SK-N-SH (cell line): ENCODE results near the gene RCOR1. TPM values are rescaled to one million over a fixed set of nuclear protein-coding genes. Genes with fewer than 3 reads are reported as not detected.

Experiments used
- CTCF ChIA-PET: fragments of 300-600, 350-600 bp; formaldehyde crosslinking; extraction: SDS; loops from one replicate; lab custom pipeline; 2021; lab: Yijun Ruan, JAX
- POLR2A ChIA-PET: fragments of 350-600 bp; sonication (Branson Sonifier 250); formaldehyde crosslinking; extraction: SDS; loops from one replicate; lab custom pipeline; 2020; ENCODE audit warnings: antibody characterized with exemption, inconsistent platforms; lab: Yijun Ruan, JAX
- DNase-seq: peaks from one replicate; pipeline ENCODE4 v3.0.0; 2012
- H2AFZ ChIP-seq: fragments of 200-600 bp; sonication (generic); 2 replicates; pipeline ENCODE4 v1.8.1; 2016; ENCODE audit warnings: antibody characterized with exemption, mild to moderate bottlenecking, low read depth
- H3F3A ChIP-seq: fragments of 200-600 bp; sonication (generic); replicated peaks from 2 replicates; pipeline ENCODE3; 2016; ENCODE audit warnings: antibody characterized with exemption, mild to moderate bottlenecking; ENCODE audit not compliant: insufficient read depth
- H3K27ac ChIP-seq, 2 experiments: fragments of 200-500 bp in 1 of 2; fragments of 200-600 bp in 1 of 2; sonication (Bioruptor generic) in 1 of 2; sonication (generic), shearing (Covaris generic) in 1 of 2; 2 replicates each; pipeline versions ENCODE4 v1.5.1 to v1.6.1; 2014 to 2016; ENCODE audit warnings: low read depth in 2 of 2, inconsistent platforms in 1 of 2, low read length in 1 of 2, mild to moderate bottlenecking in 1 of 2, mixed read lengths in 1 of 2
- H3K27me3 ChIP-seq: fragments of 200-600 bp; sonication (generic), shearing (Covaris generic); 2 replicates; pipeline ENCODE4 v1.6.1; 2016; ENCODE audit warnings: mixed run types; ENCODE audit not compliant: insufficient read depth
- H3K36me3 ChIP-seq, 2 experiments: fragments of 200-500 bp in 1 of 2; fragments of 200-600 bp in 1 of 2; sonication (Bioruptor generic) in 1 of 2; sonication (generic) in 1 of 2; replicated peaks in 1 of 2; 2 replicates each; pipeline versions ENCODE3 to v1.5.1; 2014 to 2016; ENCODE audit warnings: low read length in 1 of 2, mild to moderate bottlenecking in 1 of 2; ENCODE audit not compliant: insufficient read depth in 2 of 2, control insufficient read depth in 1 of 2
- H3K4me1 ChIP-seq, 2 experiments: fragments of 200-500 bp in 1 of 2; fragments of 200-600 bp in 1 of 2; sonication (Bioruptor generic) in 1 of 2; sonication (generic), shearing (Covaris generic) in 1 of 2; 2 replicates each; pipeline versions ENCODE4 v1.5.1 to v1.6.1; 2014 to 2016; ENCODE audit warnings: low read depth in 1 of 2, low read length in 1 of 2, mixed run types in 1 of 2; ENCODE audit not compliant: insufficient read depth in 2 of 2, control insufficient read depth in 1 of 2
- H3K4me2 ChIP-seq: fragments of 200-600 bp; sonication (generic), shearing (Covaris generic); 2 replicates; pipeline ENCODE4 v1.6.1; 2017; ENCODE audit warnings: mixed run types
- H3K4me3 ChIP-seq, 2 experiments: fragments of 200-500 bp in 1 of 2; fragments of 200-600 bp in 1 of 2; sonication (Bioruptor generic) in 1 of 2; sonication (generic), shearing (Covaris generic) in 1 of 2; 2 replicates each; pipeline versions ENCODE4 v1.5.1 to v1.8.1; 2014 to 2016; ENCODE audit warnings: low read depth in 2 of 2, inconsistent platforms in 1 of 2, low read length in 1 of 2, mild to moderate bottlenecking in 1 of 2, mixed read lengths in 1 of 2, moderate library complexity in 1 of 2
- H3K79me2 ChIP-seq: fragments of 200-600 bp; sonication (generic); 2 replicates; pipeline ENCODE4 v1.8.1; 2017; ENCODE audit warnings: mild to moderate bottlenecking; ENCODE audit not compliant: insufficient read depth
- H3K9ac ChIP-seq: fragments of 200-600 bp; sonication (generic); 2 replicates; pipeline ENCODE4 v1.6.1; 2017; ENCODE audit warnings: mixed run types
- H3K9me2 ChIP-seq: fragments of 200-600 bp; sonication (generic); 2 replicates; pipeline ENCODE4 v1.6.1; 2017; ENCODE audit warnings: mixed run types
- H3K9me3 ChIP-seq: fragments of 200-600 bp; sonication (generic); 2 replicates; pipeline ENCODE4 v1.6.1; 2017; ENCODE audit warnings: mixed run types, mild to moderate bottlenecking, moderate library complexity
- H4K20me1 ChIP-seq: fragments of 200-600 bp; sonication (generic); 2 replicates; pipeline ENCODE4 v1.6.1; 2017; ENCODE audit warnings: mild to moderate bottlenecking, mixed run types; ENCODE audit not compliant: insufficient read depth
- CTCF ChIP-seq: fragments of 200-600 bp; sonication (generic); IDR thresholded peaks from 2 replicates; pipeline ENCODE4 v1.6.1; 2017; ENCODE audit warnings: antibody characterized with exemption, mild to moderate bottlenecking, moderate library complexity
- GABPA ChIP-seq: IDR thresholded peaks from 2 replicates; pipeline ENCODE4 v1.4.0; 2012; ENCODE audit warnings: low read depth, mild to moderate bottlenecking
- MXI1 ChIP-seq: IDR thresholded peaks from 2 replicates; pipeline ENCODE4 v1.6.1; 2012; ENCODE audit warnings: mild to moderate bottlenecking, low read depth, low read length, improper control_type of control experiment
- NFIC ChIP-seq: IDR thresholded peaks from 2 replicates; pipeline ENCODE4 v1.4.0; 2012; ENCODE audit warnings: borderline replicate concordance
- NRF1 ChIP-seq: IDR thresholded peaks from 2 replicates; pipeline ENCODE4 v1.6.1; 2012; ENCODE audit warnings: low read depth, mild to moderate bottlenecking, low read length
- PBX3 ChIP-seq: IDR thresholded peaks from 2 replicates; pipeline ENCODE4; 2012
- RXRA ChIP-seq: IDR thresholded peaks from 2 replicates; pipeline ENCODE4 v1.4.0; 2012; ENCODE audit warnings: low read depth, mild to moderate bottlenecking, borderline replicate concordance
- SIN3A ChIP-seq: IDR thresholded peaks from 2 replicates; pipeline ENCODE4 v1.6.1; 2012; ENCODE audit warnings: low read depth, mild to moderate bottlenecking, low read length, moderate library complexity, borderline replicate concordance
- TAF1 ChIP-seq: IDR thresholded peaks from 2 replicates; pipeline ENCODE4 v1.6.1; 2012; ENCODE audit warnings: low read depth, mild to moderate bottlenecking, low read length, moderate library complexity, borderline replicate concordance
- TEAD4 ChIP-seq: IDR thresholded peaks from 2 replicates; pipeline ENCODE4 v1.4.0; 2012; ENCODE audit warnings: mild to moderate bottlenecking, borderline replicate concordance; ENCODE audit not compliant: insufficient read depth
- YY1 ChIP-seq: IDR thresholded peaks from 2 replicates; pipeline ENCODE4 v1.4.0; 2012; ENCODE audit warnings: low read depth, mild to moderate bottlenecking
- WGBS: methylation state at CpG from one replicate; pipeline ENCODE4 v1.1.6; 2017; ENCODE audit warnings: low lambda C conversion rate; 5-methylcytosine and 5-hydroxymethylcytosine counted together
- polyA plus RNA-seq, 3 experiments: library from polyadenylated mRNA; depleted of rRNA; stranded (reverse); fragments of >200 nt; gene quantifications; 2 replicates each; pipeline ENCODE4 v1.2.3, GENCODE V29; 2012
- TF ChIP-seq, protein P1 (sequence below): fragments of 150-350 bp; IDR thresholded peaks from 2 replicates; pipeline ENCODE4 v1.6.1; 2016; ENCODE audit warnings: mild to moderate bottlenecking, low read depth, low read length
- TF ChIP-seq, protein P2 (sequence below): IDR thresholded peaks from 2 replicates; pipeline ENCODE4 v1.4.0; 2012; ENCODE audit warnings: low read depth
- TF ChIP-seq, protein P3 (sequence below): IDR thresholded peaks from 2 replicates; pipeline ENCODE4 v1.6.1; 2012; ENCODE audit warnings: mild to moderate bottlenecking, low read depth, low read length, moderate library complexity

Gene RCOR1
- polyA plus RNA-seq, 1 of the 3 experiments (the other 2 are of a cell fraction), result 8.5 TPM

DNA sequence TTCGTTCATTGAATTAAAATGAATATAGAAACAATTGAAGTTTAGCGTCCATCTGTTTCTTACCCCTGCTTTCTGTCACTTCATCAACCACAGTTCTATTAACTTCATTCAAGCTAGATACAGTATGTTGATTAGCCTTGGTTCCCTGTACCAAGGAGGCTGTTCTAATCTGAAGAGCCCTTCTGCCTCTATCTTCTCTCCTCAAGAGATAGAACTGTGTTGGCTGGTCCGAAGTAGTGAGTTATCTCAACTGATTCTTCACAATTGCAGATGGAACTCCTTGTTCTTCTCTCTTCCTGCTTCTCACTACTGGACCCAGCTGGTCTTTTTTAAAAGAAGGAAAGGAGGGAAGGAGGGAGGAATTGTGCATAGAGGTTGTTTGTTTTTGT, 102.7 kb downstream of the RCOR1 start:
- no peak overlapping the region for H2AFZ ChIP-seq
- TF ChIP-seq, protein P1, sequence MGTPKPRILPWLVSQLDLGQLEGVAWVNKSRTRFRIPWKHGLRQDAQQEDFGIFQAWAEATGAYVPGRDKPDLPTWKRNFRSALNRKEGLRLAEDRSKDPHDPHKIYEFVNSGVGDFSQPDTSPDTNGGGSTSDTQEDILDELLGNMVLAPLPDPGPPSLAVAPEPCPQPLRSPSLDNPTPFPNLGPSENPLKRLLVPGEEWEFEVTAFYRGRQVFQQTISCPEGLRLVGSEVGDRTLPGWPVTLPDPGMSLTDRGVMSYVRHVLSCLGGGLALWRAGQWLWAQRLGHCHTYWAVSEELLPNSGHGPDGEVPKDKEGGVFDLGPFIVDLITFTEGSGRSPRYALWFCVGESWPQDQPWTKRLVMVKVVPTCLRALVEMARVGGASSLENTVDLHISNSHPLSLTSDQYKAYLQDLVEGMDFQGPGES, result no peak
- TF ChIP-seq GABPA (no peak), RXRA (no peak), SIN3A (no peak), TAF1 (no peak), NFIC (no peak), NRF1 (no peak), CTCF (no peak), YY1 (no peak), PBX3 (no peak), MXI1 (no peak), TEAD4 (no peak)
- TF ChIP-seq, protein P2, sequence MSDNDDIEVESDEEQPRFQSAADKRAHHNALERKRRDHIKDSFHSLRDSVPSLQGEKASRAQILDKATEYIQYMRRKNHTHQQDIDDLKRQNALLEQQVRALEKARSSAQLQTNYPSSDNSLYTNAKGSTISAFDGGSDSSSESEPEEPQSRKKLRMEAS, result no peak
- TF ChIP-seq, protein P3, sequence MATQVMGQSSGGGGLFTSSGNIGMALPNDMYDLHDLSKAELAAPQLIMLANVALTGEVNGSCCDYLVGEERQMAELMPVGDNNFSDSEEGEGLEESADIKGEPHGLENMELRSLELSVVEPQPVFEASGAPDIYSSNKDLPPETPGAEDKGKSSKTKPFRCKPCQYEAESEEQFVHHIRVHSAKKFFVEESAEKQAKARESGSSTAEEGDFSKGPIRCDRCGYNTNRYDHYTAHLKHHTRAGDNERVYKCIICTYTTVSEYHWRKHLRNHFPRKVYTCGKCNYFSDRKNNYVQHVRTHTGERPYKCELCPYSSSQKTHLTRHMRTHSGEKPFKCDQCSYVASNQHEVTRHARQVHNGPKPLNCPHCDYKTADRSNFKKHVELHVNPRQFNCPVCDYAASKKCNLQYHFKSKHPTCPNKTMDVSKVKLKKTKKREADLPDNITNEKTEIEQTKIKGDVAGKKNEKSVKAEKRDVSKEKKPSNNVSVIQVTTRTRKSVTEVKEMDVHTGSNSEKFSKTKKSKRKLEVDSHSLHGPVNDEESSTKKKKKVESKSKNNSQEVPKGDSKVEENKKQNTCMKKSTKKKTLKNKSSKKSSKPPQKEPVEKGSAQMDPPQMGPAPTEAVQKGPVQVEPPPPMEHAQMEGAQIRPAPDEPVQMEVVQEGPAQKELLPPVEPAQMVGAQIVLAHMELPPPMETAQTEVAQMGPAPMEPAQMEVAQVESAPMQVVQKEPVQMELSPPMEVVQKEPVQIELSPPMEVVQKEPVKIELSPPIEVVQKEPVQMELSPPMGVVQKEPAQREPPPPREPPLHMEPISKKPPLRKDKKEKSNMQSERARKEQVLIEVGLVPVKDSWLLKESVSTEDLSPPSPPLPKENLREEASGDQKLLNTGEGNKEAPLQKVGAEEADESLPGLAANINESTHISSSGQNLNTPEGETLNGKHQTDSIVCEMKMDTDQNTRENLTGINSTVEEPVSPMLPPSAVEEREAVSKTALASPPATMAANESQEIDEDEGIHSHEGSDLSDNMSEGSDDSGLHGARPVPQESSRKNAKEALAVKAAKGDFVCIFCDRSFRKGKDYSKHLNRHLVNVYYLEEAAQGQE, result no peak
- TF ChIP-seq, all 33 proteins: peak for 0
- Histone ChIP-seq H4K20me1 (peaks cover 54% of the 10 kb centered on the region), H3K27me3 (no peaks in the 10 kb centered on the region), H3K4me3 (no peak overlapping the region), H3K79me2 (peaks cover 59% of the 10 kb centered on the region), H3K4me2 (no peak overlapping the region), H3K9me2 (no peaks in the 10 kb centered on the region), H3K9ac (no peak overlapping the region), H3K27ac (no peak overlapping the region), H3K4me1 (peaks cover 0 to 31% of the 10 kb centered on the region in 2 experiments; a peak in 3 of 4 replicates), H3K9me3 (no peaks in the 10 kb centered on the region), H3F3A (peaks cover 14% of the 10 kb centered on the region), H3K36me3 (peaks cover 0 to 4% of the 10 kb centered on the region in 2 experiments)
- 75% methylated on average over 3 of the region's 3 CpGs for WGBS
- DNase-seq, result no peak
- POLR2A ChIA-PET, result no interaction called here
- CTCF ChIA-PET, result interaction anchor here (0.6 to 4.7 kb wide), 56 partner anchors 9 to 597 kb away, joined by 3 to 66 read pairs (median 4); partner anchors contain the start of gene AMN
